ENCODE data around the gene ARHGEF11. TPM values are rescaled to one million over a fixed set of nuclear protein-coding genes. Genes with fewer than 3 reads are reported as not detected.

ARHGEF11 gene
- total and polyA plus RNA-seq, 9 of the 15 experiments (the other 6 are each of a cell fraction or from before 2014, with no cell fraction given): 0.14 to 15.5 (median 9.0) TPM

GRCh38 chr1:156973417-156973816, 72.1 kb downstream of the ARHGEF11 start (continued):
- TF ChIP-seq, protein P1, sequence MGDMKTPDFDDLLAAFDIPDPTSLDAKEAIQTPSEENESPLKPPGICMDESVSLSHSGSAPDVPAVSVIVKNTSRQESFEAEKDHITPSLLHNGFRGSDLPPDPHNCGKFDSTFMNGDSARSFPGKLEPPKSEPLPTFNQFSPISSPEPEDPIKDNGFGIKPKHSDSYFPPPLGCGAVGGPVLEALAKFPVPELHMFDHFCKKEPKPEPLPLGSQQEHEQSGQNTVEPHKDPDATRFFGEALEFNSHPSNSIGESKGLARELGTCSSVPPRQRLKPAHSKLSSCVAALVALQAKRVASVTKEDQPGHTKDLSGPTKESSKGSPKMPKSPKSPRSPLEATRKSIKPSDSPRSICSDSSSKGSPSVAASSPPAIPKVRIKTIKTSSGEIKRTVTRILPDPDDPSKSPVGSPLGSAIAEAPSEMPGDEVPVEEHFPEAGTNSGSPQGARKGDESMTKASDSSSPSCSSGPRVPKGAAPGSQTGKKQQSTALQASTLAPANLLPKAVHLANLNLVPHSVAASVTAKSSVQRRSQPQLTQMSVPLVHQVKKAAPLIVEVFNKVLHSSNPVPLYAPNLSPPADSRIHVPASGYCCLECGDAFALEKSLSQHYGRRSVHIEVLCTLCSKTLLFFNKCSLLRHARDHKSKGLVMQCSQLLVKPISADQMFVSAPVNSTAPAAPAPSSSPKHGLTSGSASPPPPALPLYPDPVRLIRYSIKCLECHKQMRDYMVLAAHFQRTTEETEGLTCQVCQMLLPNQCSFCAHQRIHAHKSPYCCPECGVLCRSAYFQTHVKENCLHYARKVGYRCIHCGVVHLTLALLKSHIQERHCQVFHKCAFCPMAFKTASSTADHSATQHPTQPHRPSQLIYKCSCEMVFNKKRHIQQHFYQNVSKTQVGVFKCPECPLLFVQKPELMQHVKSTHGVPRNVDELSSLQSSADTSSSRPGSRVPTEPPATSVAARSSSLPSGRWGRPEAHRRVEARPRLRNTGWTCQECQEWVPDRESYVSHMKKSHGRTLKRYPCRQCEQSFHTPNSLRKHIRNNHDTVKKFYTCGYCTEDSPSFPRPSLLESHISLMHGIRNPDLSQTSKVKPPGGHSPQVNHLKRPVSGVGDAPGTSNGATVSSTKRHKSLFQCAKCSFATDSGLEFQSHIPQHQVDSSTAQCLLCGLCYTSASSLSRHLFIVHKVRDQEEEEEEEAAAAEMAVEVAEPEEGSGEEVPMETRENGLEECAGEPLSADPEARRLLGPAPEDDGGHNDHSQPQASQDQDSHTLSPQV (IDR thresholded peaks at IDR 0.05): no peak
- TF ChIP-seq, protein P2, sequence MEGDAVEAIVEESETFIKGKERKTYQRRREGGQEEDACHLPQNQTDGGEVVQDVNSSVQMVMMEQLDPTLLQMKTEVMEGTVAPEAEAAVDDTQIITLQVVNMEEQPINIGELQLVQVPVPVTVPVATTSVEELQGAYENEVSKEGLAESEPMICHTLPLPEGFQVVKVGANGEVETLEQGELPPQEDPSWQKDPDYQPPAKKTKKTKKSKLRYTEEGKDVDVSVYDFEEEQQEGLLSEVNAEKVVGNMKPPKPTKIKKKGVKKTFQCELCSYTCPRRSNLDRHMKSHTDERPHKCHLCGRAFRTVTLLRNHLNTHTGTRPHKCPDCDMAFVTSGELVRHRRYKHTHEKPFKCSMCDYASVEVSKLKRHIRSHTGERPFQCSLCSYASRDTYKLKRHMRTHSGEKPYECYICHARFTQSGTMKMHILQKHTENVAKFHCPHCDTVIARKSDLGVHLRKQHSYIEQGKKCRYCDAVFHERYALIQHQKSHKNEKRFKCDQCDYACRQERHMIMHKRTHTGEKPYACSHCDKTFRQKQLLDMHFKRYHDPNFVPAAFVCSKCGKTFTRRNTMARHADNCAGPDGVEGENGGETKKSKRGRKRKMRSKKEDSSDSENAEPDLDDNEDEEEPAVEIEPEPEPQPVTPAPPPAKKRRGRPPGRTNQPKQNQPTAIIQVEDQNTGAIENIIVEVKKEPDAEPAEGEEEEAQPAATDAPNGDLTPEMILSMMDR (IDR thresholded peaks at IDR 0.05 in 2 of 3, conservative IDR thresholded peaks at IDR 0.05 in 1 of 3; ENCODE audit: insufficient read depth in 2 of 3, low read depth in 1 of 3, low read length in 3 of 3): no peak
- no peak for TF ChIP-seq LEF1 (IDR thresholded peaks at IDR 0.05)

- ChIA-PET CTCF (ENCODE audit: low intra/inter-chr PET ratio) (interaction anchor here (0.7 kb wide), 1 partner anchor 77 kb away, joined by 4 read pairs; the partner anchor contains the start of gene PEAR1), POLR2A (interaction anchor here (0.5 to 4.2 kb wide), 5 partner anchors 11 to 478 kb away, joined by 3 to 26 read pairs (median 4); no protein-coding TSS in a partner anchor)
- Histone ChIP-seq H4K20me1 (replicated peaks; ENCODE audit: control insufficient read depth, insufficient read depth, low read length) (no peaks in the 10 kb centered on the region), H3K4me1 (replicated peaks in 1 of 2; ENCODE audit: control insufficient read depth in 2 of 2, insufficient read depth in 2 of 2, low read length in 2 of 2) (peaks cover 0 to 3% of the 10 kb centered on the region in 2 experiments; a peak in 1 of 5 replicates), H3K36me3 (ENCODE audit: control insufficient read depth, insufficient read depth, low read length) (peaks cover 25% of the 10 kb centered on the region; the same call in 2 of the 3 replicates), H3K9ac (ENCODE audit: insufficient read depth in 1 of 2, low read depth in 2 of 2, low read length in 2 of 2) (no peak overlapping the region), H3K9me3 (replicated peaks; ENCODE audit: control insufficient read depth, insufficient read depth, low read depth, low read length) (no peaks in the 10 kb centered on the region), H3K27me3 (ENCODE audit: control insufficient read depth in 2 of 2, insufficient read depth in 2 of 2, low read length in 2 of 2) (no peaks in the 10 kb centered on the region), H3K4me2 (ENCODE audit: insufficient read depth, low read length) (no peak overlapping the region), H3K27ac (ENCODE audit: extremely low read depth, low read depth, low read length) (no peak overlapping the region), H2AFZ (ENCODE audit: low read depth, low read length) (no peak overlapping the region), H3K4me3 (no peak overlapping the region), H3K9me1 (ENCODE audit: control insufficient read depth, insufficient read depth, low read length) (no peaks in the 10 kb centered on the region), H3K79me2 (ENCODE audit: control insufficient read depth, insufficient read depth, low read length) (no peaks in the 10 kb centered on the region)
- WGBS (ENCODE audit: insufficient coverage, low coverage, missing lambda C conversion rate): 39% methylated on average over 3 of the region's 3 CpGs
- no TSS peak for BruUV-seq (replicated peaks)
- intact Hi-C loops (cut with micrococcal nuclease) (loop anchor here (5.0 kb wide), 1 partner anchor 43 kb away; no protein-coding TSS in a partner anchor), in situ Hi-C loops (cut with MboI) (no loop called here)
- peak; percentile 76 for ATAC-seq
- FAIRE-seq: peak; percentile 60
- DNase-seq (ENCODE audit: extremely low read depth in 1 of 4, low spot score in 3 of 4): peak in 2 of 4 experiments; percentile 16 to 22
- TF ChIP-seq, protein P3, sequence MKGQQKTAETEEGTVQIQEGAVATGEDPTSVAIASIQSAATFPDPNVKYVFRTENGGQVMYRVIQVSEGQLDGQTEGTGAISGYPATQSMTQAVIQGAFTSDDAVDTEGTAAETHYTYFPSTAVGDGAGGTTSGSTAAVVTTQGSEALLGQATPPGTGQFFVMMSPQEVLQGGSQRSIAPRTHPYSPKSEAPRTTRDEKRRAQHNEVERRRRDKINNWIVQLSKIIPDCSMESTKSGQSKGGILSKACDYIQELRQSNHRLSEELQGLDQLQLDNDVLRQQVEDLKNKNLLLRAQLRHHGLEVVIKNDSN (CRISPR knock-in tag; IDR thresholded peaks at IDR 0.05): no peak
- TF ChIP-seq CEBPB (tag; IDR thresholded peaks at IDR 0.05): peak; percentile 84
- TF ChIP-seq IRF2 (CRISPR knock-in tag; IDR thresholded peaks at IDR 0.05): no peak
- TF ChIP-seq RERE (CRISPR knock-in tag; IDR thresholded peaks at IDR 0.05; ENCODE audit: borderline replicate concordance): no peak
These were observed 75.5 kb downstream of the ARHGEF11 start for GRCh38 chr1:156970017-156970416.

Measured in K562 (cell line).